Stimulated activated CD4-positive, alpha-beta T cell treated with anti-CD3 and anti-CD28 coated beads, Interleukin-1b, Interleukin-23, amount 100 ng/mL, for 24 hours (primary cell): ENCODE results near the gene AP5Z1.
A peak's percentile ranks its signal among the peaks of the same experiment; 100 is the strongest.

Experiments used
- DNase-seq, 4 experiments: peaks; one replicate each; pipeline ENCODE4 v3.0.0-alpha.2; 2020; ENCODE audit warnings: low read depth in 4 of 4, low spot score in 1 of 4

Gene AP5Z1

GRCh38 chr7:4775250-4775847 is at the start of gene AP5Z1:
TSS of gene AP5Z1 (plus strand) at chr7:4775623. CDS start at chr7:4775716, 93 bp downstream.
- peak; percentile 81 to 92 (median 87) for DNase-seq

- DNase-seq: no peak
Measured at GRCh38 chr7:4725850-4726450, 49.5 kb upstream of the AP5Z1 start.

GRCh38 chr7:4726566-4726965 is 48.9 kb upstream of the AP5Z1 start:
- DNase-seq: no peak

- no peak for DNase-seq
Measured at GRCh38 chr7:4727914-4728705, 47.3 kb upstream of the AP5Z1 start.

- no peak for DNase-seq
Measured at GRCh38 chr7:4729266-4729665, 46.2 kb upstream of the AP5Z1 start.

GRCh38 chr7:4730276-4730675 is 45.1 kb upstream of the AP5Z1 start:
- no peak for DNase-seq

- DNase-seq: no peak
Measured at GRCh38 chr7:4730971-4731370, 44.5 kb upstream of the AP5Z1 start.

GRCh38 chr7:4731803-4732202 is 43.6 kb upstream of the AP5Z1 start:
- DNase-seq: no peak

GRCh38 chr7:4733936-4734528 is 41.4 kb upstream of the AP5Z1 start:
- no peak for DNase-seq

- DNase-seq: no peak
Measured at GRCh38 chr7:4734587-4735345, 40.7 kb upstream of the AP5Z1 start.

- DNase-seq: no peak
Measured at GRCh38 chr7:4737300-4737699, 38.1 kb upstream of the AP5Z1 start.

GRCh38 chr7:4738711-4739527 is 36.5 kb upstream of the AP5Z1 start:
- no peak for DNase-seq

GRCh38 chr7:4739528-4739992 is 35.9 kb upstream of the AP5Z1 start:
- DNase-seq: no peak

- DNase-seq: no peak
Measured at GRCh38 chr7:4740796-4741195, 34.6 kb upstream of the AP5Z1 start.

GRCh38 chr7:4742051-4742573 is 33.3 kb upstream of the AP5Z1 start:
- no peak for DNase-seq

- DNase-seq: no peak
Measured at GRCh38 chr7:4742852-4743251, 32.6 kb upstream of the AP5Z1 start.

GRCh38 chr7:4744391-4745264 is 30.8 kb upstream of the AP5Z1 start:
- DNase-seq: peak in 3 of 4 experiments; percentile 33 to 53 (median 40)

GRCh38 chr7:4745265-4745919 is 30.0 kb upstream of the AP5Z1 start:
- DNase-seq: no peak
